Gastroesophageal sphincter (tissue), 4 donors: ENCODE data around the gene METRNL. TPM values are rescaled to one million over a fixed set of nuclear protein-coding genes. Genes with fewer than 3 reads are reported as not detected.

Experiments used
- ATAC-seq: fragments of 150-250 bp; one replicate; pipeline ENCODE4 v1.9.1; 2016; ENCODE audit warnings: mild to moderate bottlenecking, moderate library complexity
- H3K27ac ChIP-seq, 4 donors: fragments of 200-600 bp; sonication (generic) in 3 of 4; 1 replicate in 3 of 4; 2 replicates in 1 of 4; pipeline ENCODE4 v1.5.1; 2016 to 2019
- H3K27me3 ChIP-seq: fragments of 200-600 bp; sonication (generic); one replicate; pipeline ENCODE4 v1.5.1; 2019
- H3K36me3 ChIP-seq, 2 donors: fragments of 200-600 bp; sonication (generic); one replicate each; pipeline ENCODE4 v1.5.1; 2019; ENCODE audit warnings: control low read depth in 1 of 2
- H3K4me1 ChIP-seq, 3 donors: fragments of 200-600 bp; sonication (generic); 1 replicate in 2 of 3; 2 replicates in 1 of 3; pipeline ENCODE4 v1.5.1; 2016 to 2019; ENCODE audit warnings: control low read depth in 2 of 3
- H3K4me3 ChIP-seq, 2 donors: fragments of 200-600 bp; sonication (generic); one replicate each; pipeline ENCODE4 v1.5.1; 2019; ENCODE audit warnings: mild to moderate bottlenecking in 1 of 2, moderate library complexity in 1 of 2
- H3K9me3 ChIP-seq, 3 donors: fragments of 200-600 bp; sonication (generic); one replicate each; pipeline ENCODE4 v1.5.1; 2017 to 2019; ENCODE audit warnings: control low read depth in 2 of 3
- CTCF ChIP-seq, 4 experiments: fragments of 200-600 bp in 2 of 4; fragments of 450-650 bp in 2 of 4; sonication (generic) in 1 of 4; IDR thresholded peaks; one replicate each; pipeline ENCODE4 v1.5.1; 2017 to 2019; ENCODE audit warnings: antibody characterized with exemption in 4 of 4, mild to moderate bottlenecking in 2 of 4, moderate library complexity in 2 of 4
- EP300 ChIP-seq: sonication (generic); formaldehyde crosslinking; IDR thresholded peaks from one replicate; pipeline ENCODE4 v1.6.1; 2017; ENCODE audit warnings: antibody characterized with exemption, mild to moderate bottlenecking
- POLR2A ChIP-seq, 2 donors: fragments of 450-650 bp; IDR thresholded peaks; one replicate each; pipeline ENCODE4 v1.6.1; 2017; ENCODE audit warnings: antibody characterized with exemption in 2 of 2, mild to moderate bottlenecking in 2 of 2, moderate library complexity in 1 of 2
- POLR2AphosphoS5 ChIP-seq: sonication (generic); formaldehyde crosslinking; IDR thresholded peaks from one replicate; pipeline ENCODE4 v1.6.1; 2017; ENCODE audit warnings: antibody characterized with exemption
- WGBS, 2 donors: methylation state at CpG; one replicate each; pipeline ENCODE4 v1.1.5; 2018; ENCODE audit warnings: low coverage in 1 of 2; 5-methylcytosine and 5-hydroxymethylcytosine counted together
- total RNA-seq, 4 donors: library from RNA; depleted of rRNA; stranded (reverse); fragments of >200 nt; gene quantifications; one replicate each; pipeline ENCODE4 v1.1.0, GENCODE V29; 2016

METRNL gene
- total RNA-seq, 4 donors from 2014 or later: 41.1 to 82.6 (median 66.3) TPM

DNA sequence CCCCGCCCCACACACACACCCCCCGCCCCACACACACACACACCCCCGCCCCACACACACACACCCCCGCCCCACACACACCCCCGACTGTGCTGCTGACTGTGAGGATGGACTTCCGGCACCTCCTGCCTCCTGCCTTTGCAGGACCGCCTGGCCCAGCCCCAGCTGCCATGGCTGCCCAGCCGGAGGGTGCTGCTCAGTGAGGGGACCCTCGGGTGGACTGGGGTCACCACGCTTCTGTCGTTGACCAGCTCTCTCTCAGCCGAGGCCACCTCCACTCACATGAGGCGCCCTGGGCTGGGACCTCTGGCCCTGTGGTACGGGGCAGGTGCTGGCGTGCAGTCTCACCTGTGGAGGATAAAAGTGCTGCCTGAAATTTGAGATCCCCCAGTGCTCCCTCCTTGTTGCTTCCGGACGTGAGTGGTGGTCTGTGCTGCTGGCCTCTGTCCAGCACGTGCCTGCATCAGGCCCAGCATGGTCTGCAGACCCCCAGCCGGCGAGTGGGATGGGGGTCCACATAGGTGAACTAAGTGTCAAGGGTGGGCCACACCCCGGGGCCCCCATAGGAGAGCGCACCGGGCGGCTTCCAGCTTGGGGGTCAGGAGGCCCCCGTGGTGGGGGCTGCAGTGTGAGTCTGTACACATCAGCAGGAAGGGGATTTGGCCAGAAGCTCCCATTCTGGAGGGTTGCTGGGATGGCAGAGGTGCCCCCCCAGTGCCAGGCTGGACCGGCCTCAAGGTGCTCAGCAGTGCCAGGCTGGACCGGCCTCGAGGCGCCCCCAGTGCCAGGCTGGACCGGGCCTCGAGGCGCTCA, 11.2 kb downstream of the METRNL start:
- no peaks in the 10 kb centered on the region for H3K9me3 ChIP-seq
- H3K27ac ChIP-seq: peak overlapping the region in 1 of 4 donors; percentile 59
- no peaks in the 10 kb centered on the region for H3K27me3 ChIP-seq
- WGBS, 2 donors: 100% methylated on average over 1 of the region's 32 CpGs; no CpG with 5 or more reads in 1 of the 2 donors
- ATAC-seq: no peak
- TF ChIP-seq EP300: no peak
- TF ChIP-seq POLR2AphosphoS5: no peak
- no peak for TF ChIP-seq CTCF (IDR thresholded peaks at IDR 0.05)
- TF ChIP-seq POLR2A (IDR thresholded peaks at IDR 0.05): no peak
- H3K36me3 ChIP-seq: peaks cover 0 to 80% of the 10 kb centered on the region in 2 donors
- peaks cover 0 to 62% (median 38%) of the 10 kb centered on the region in 3 donors for H3K4me1 ChIP-seq
- H3K4me3 ChIP-seq: no peak overlapping the region

DNA sequence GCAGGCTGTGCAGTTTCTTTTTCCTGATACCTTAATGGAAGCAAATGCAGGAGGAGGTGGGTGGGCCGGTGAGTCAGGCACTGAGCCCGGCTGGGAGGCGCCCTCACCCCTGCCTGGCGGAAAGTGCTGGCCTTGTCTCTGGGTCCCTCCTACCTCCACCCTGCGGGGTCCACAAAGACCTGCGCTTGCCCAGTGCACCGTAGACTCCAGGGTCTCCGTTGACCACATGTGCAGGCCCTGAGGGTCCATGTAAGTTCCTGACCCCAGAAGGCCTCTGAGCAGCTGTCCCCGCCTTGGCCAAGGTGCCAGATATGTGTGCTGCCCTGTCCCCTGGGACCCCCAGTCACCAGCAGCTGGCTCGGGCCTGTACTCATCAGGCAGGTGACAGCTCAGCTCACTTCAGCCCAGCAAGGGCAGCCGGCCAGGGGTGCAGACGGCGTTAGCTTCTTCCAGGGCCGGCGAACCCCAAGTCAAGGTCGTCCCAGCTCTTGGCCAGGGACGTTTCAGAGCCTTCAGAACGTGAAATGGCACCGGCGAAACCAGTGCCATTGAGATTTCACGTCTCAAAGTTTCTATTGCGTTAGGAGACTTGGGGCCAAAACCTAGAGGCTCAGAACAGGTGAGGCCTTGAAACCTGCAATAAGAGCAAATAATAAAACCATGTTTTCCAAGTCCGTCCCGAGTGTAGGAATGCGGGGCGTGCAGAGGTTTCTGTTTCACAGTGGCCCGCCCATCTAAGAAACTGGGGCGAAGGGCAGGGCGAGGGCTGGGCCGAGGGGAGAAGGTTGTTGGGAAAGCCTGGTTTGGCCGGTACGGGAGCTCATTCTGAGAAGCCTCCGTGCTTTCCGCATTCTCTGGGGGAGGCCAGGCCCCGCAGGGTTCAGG, 12.1 kb downstream of the METRNL start:
- no peak overlapping the region for H3K4me3 ChIP-seq
- H3K27ac ChIP-seq: peak overlapping the region in 3 of 4 donors; percentile 9 to 59 (median 47)
- peak; percentile 41 for ATAC-seq
- H3K4me1 ChIP-seq: peaks cover 0 to 55% (median 38%) of the 10 kb centered on the region in 3 donors
- WGBS, 2 donors: 80% methylated on average over 1 of the region's 35 CpGs; no CpG with 5 or more reads in 1 of the 2 donors
- no peak for TF ChIP-seq POLR2A (IDR thresholded peaks at IDR 0.05)
- TF ChIP-seq CTCF (IDR thresholded peaks at IDR 0.05): no peak
- H3K27me3 ChIP-seq: no peaks in the 10 kb centered on the region
- H3K36me3 ChIP-seq: peaks cover 0 to 80% of the 10 kb centered on the region in 2 donors
- no peaks in the 10 kb centered on the region for H3K9me3 ChIP-seq

DNA sequence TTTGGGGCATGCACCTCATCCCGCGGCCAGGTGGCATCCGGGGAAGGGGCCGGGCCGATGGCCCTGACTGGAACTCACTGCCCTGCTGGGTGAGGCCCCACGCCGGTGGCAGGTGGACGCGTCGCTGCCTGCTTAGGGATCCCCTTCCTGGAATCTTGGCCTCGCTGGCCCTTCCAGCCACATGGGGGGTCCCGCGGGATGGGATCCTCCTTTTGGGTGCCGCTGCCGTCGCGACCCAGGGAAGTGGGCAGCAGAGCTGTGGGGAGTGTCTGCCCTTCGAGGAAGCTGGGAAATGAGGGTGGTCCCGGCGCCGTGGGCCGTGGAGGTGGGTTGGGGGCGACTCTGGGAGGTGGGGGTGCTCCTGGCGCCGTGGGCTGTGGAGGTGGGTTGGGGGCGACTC, 12.8 kb downstream of the METRNL start:
- Histone ChIP-seq H3K4me3 (no peak overlapping the region), H3K27me3 (no peaks in the 10 kb centered on the region), H3K9me3 (no peaks in the 10 kb centered on the region), H3K36me3 (peaks cover 0 to 81% of the 10 kb centered on the region in 2 donors), H3K27ac (peak overlapping the region in 2 of 4 donors; percentile 47 to 59), H3K4me1 (peaks cover 0 to 57% (median 33%) of the 10 kb centered on the region in 3 donors)
- TF ChIP-seq EP300: no peak
- no peak for TF ChIP-seq CTCF (IDR thresholded peaks at IDR 0.05)
- no peak for TF ChIP-seq POLR2A (IDR thresholded peaks at IDR 0.05)
- TF ChIP-seq POLR2AphosphoS5: no peak
- no CpG with 5 or more reads among the region's 26 CpGs for WGBS, 2 donors
- no peak for ATAC-seq

GRCh38 chr17:83092931-83093330, 13.5 kb downstream of the METRNL start:
- H3K4me1 ChIP-seq: peaks cover 0 to 57% (median 36%) of the 10 kb centered on the region in 3 donors
- H3K36me3 ChIP-seq: peaks cover 0 to 76% of the 10 kb centered on the region in 2 donors
- 84% methylated on average over 14 of the region's 22 CpGs; no CpG with 5 or more reads in 1 of the 2 donors for WGBS, 2 donors

More at GRCh38 chr17:83092931-83093330, 13.5 kb downstream of the METRNL start:
- Histone ChIP-seq H3K9me3 (no peaks in the 10 kb centered on the region), H3K4me3 (no peak overlapping the region), H3K27ac (no peak overlapping the region), H3K27me3 (no peaks in the 10 kb centered on the region)
- TF ChIP-seq POLR2AphosphoS5 (no peak), EP300 (no peak), POLR2A (IDR thresholded peaks at IDR 0.05) (no peak), CTCF (IDR thresholded peaks at IDR 0.05) (no peak)
- no peak for ATAC-seq
